H1 (cell line): ENCODE measurements around the gene ZNF789. TPM values are rescaled to one million over a fixed set of nuclear protein-coding genes. Genes with fewer than 3 reads are reported as not detected.

Experiments
- CTCF ChIA-PET: fragments of 300-600 bp; sonication (Branson Sonifier 250); formaldehyde crosslinking; loops from one replicate; lab custom pipeline; 2021; ENCODE audit not compliant: partially characterized antibody; lab: Charles Lee
- POLR2A ChIA-PET: fragments of 300-600 bp; sonication (Branson Sonifier 250); formaldehyde crosslinking; loops from one replicate; lab custom pipeline; 2021; ENCODE audit warnings: inconsistent platforms; ENCODE audit not compliant: partially characterized antibody; lab: Charles Lee
- DNase-seq, 2 experiments: peaks; one replicate each; pipeline versions ENCODE4 v3.0.0 to v3.0.0-alpha.2; 2010 to 2022; ENCODE audit warnings: low spot score in 2 of 2, low read depth in 1 of 2, mixed read lengths in 1 of 2
- FAIRE-seq: peaks from 2 replicates; lab custom pipeline; 2011; peaks lifted over from hg19 to GRCh38; lab: Jason Lieb, UNC
- H2AFZ ChIP-seq: 2 replicates; pipeline ENCODE4 v1.8.1; 2012; ENCODE audit warnings: low read length, inconsistent platforms
- H2AK5ac ChIP-seq: 2 replicates; pipeline ENCODE4 v1.6.1; 2013; ENCODE audit warnings: low read depth, low read length
- H2BK120ac ChIP-seq: replicated peaks from 2 replicates; pipeline ENCODE3; 2013; ENCODE audit warnings: low read depth, low read length, inconsistent platforms
- H2BK12ac ChIP-seq: 2 replicates; pipeline ENCODE4 v1.6.1; 2013; ENCODE audit warnings: low read depth, low read length
- H2BK15ac ChIP-seq: 2 replicates; pipeline ENCODE4 v1.6.1; 2013; ENCODE audit warnings: low read length
- H2BK20ac ChIP-seq: 2 replicates; pipeline ENCODE4 v1.6.1; 2013; ENCODE audit warnings: low read length
- H2BK5ac ChIP-seq: 2 replicates; pipeline ENCODE4 v1.6.1; 2013; ENCODE audit warnings: low read depth, low read length
- H3K14ac ChIP-seq: 2 replicates; pipeline ENCODE4 v1.6.1; 2013; ENCODE audit warnings: inconsistent platforms; ENCODE audit not compliant: insufficient read length
- H3K18ac ChIP-seq: 2 replicates; pipeline ENCODE4 v1.6.1; 2013; ENCODE audit warnings: low read length; ENCODE audit errors: extremely low read depth
- H3K23ac ChIP-seq: 2 replicates; pipeline ENCODE4 v1.6.1; 2013; ENCODE audit warnings: inconsistent platforms; ENCODE audit not compliant: insufficient read length
- H3K23me2 ChIP-seq: 2 replicates; pipeline ENCODE4 v1.6.1; 2013; ENCODE audit warnings: low read depth, low read length
- H3K27ac ChIP-seq: 2 replicates; pipeline ENCODE4 v1.6.1; 2011; ENCODE audit warnings: low read depth, low read length, inconsistent platforms
- H3K27me3 ChIP-seq, 4 experiments: replicated peaks in 1 of 4; 1 replicate in 1 of 4; 2 replicates in 3 of 4; pipeline versions ENCODE4 v1.6.1 to v1.8.1; 2011 to 2013; ENCODE audit warnings: low read length in 3 of 4, mild to moderate bottlenecking in 3 of 4, inconsistent platforms in 2 of 4, mixed read lengths in 2 of 4, moderate library complexity in 1 of 4; ENCODE audit not compliant: control insufficient read depth in 3 of 4, insufficient read depth in 3 of 4; ENCODE audit errors: extremely low read depth in 1 of 4
- H3K36me3 ChIP-seq, 4 experiments: 2 replicates each; pipeline versions ENCODE4 v1.6.1 to v1.8.1; 2011 to 2013; ENCODE audit warnings: mild to moderate bottlenecking in 4 of 4, low read length in 3 of 4, moderate library complexity in 2 of 4, control low read depth in 1 of 4, inconsistent platforms in 1 of 4; ENCODE audit not compliant: insufficient read depth in 4 of 4, control insufficient read depth in 2 of 4
- H3K4ac ChIP-seq: replicated peaks from 2 replicates; pipeline ENCODE3; 2013; ENCODE audit warnings: low read length, low read depth, mixed read lengths, inconsistent platforms; ENCODE audit not compliant: insufficient read length
- H3K4me1 ChIP-seq, 4 experiments: replicated peaks in 1 of 4; 1 replicate in 1 of 4; 2 replicates in 3 of 4; pipeline versions ENCODE4 v1.6.1 to v1.8.1; 2011 to 2013; ENCODE audit warnings: low read length in 3 of 4, inconsistent platforms in 2 of 4, mixed read lengths in 1 of 4; ENCODE audit not compliant: insufficient read depth in 4 of 4, control insufficient read depth in 3 of 4
- H3K4me2 ChIP-seq, 2 experiments: 2 replicates each; pipeline versions ENCODE4 v1.6.1 to v1.8.1; 2011 to 2013; ENCODE audit warnings: low read depth in 2 of 2, low read length in 2 of 2, control low read depth in 1 of 2, inconsistent platforms in 1 of 2, mild to moderate bottlenecking in 1 of 2; ENCODE audit not compliant: insufficient read depth in 1 of 2
- H3K4me3 ChIP-seq, 4 experiments: fragments of 200-600, 300-600 bp in 1 of 4; sonication (generic), shearing (Covaris generic), sonication (Bioruptor Twin) in 1 of 4; 2 replicates each; pipeline versions ENCODE4 v1.5.1 to v1.8.1; 2011 to 2016; ENCODE audit warnings: low read length in 4 of 4, low read depth in 3 of 4, control low read depth in 2 of 4, inconsistent platforms in 2 of 4, mild to moderate bottlenecking in 2 of 4, mixed read lengths in 1 of 4, moderate library complexity in 1 of 4; ENCODE audit not compliant: insufficient read depth in 2 of 4; ENCODE audit errors: extremely low read depth in 1 of 4
- H3K56ac ChIP-seq: replicated peaks from 2 replicates; pipeline ENCODE3; 2013; ENCODE audit warnings: low read depth, mild to moderate bottlenecking, mixed read lengths, low read length, inconsistent platforms; ENCODE audit not compliant: insufficient read length
- H3K79me1 ChIP-seq: 2 replicates; pipeline ENCODE4 v1.6.1; 2013; ENCODE audit warnings: low read depth, low read length, control low read depth
- H3K79me2 ChIP-seq, 2 experiments: 2 replicates each; pipeline versions ENCODE4 v1.6.1 to v1.8.1; 2012 to 2013; ENCODE audit warnings: low read length in 2 of 2, mild to moderate bottlenecking in 2 of 2, inconsistent platforms in 1 of 2; ENCODE audit not compliant: insufficient read depth in 2 of 2, control insufficient read depth in 1 of 2
- H3K9ac ChIP-seq, 4 experiments: replicated peaks in 1 of 4; 1 replicate in 1 of 4; 2 replicates in 3 of 4; pipeline versions ENCODE4 v1.6.1 to v1.8.1; 2011 to 2013; ENCODE audit warnings: low read depth in 3 of 4, low read length in 3 of 4, control low read depth in 2 of 4, mild to moderate bottlenecking in 2 of 4, moderate library complexity in 2 of 4, inconsistent platforms in 1 of 4; ENCODE audit errors: extremely low read depth in 1 of 4
- H3K9me3 ChIP-seq, 2 experiments: 2 replicates each; pipeline versions ENCODE4 v1.6.1 to v1.8.1; 2012 to 2013; ENCODE audit warnings: mild to moderate bottlenecking in 2 of 2, moderate library complexity in 2 of 2, control low read depth in 1 of 2, inconsistent platforms in 1 of 2, low read depth in 1 of 2, low read length in 1 of 2, mixed read lengths in 1 of 2; ENCODE audit not compliant: insufficient read depth in 2 of 2
- H4K20me1 ChIP-seq, 2 experiments: replicated peaks in 1 of 2; 2 replicates each; pipeline versions ENCODE3 to v1.8.1; 2011 to 2013; ENCODE audit warnings: inconsistent platforms in 2 of 2, low read length in 2 of 2, mild to moderate bottlenecking in 1 of 2; ENCODE audit not compliant: insufficient read depth in 2 of 2, control insufficient read depth in 1 of 2
- H4K5ac ChIP-seq: 2 replicates; pipeline ENCODE4 v1.6.1; 2013; ENCODE audit warnings: low read length, low read depth, mixed read lengths, inconsistent platforms; ENCODE audit not compliant: insufficient read length
- H4K8ac ChIP-seq: 2 replicates; pipeline ENCODE4 v1.8.0; 2013; ENCODE audit warnings: mild to moderate bottlenecking, moderate library complexity, low read length, inconsistent platforms; ENCODE audit not compliant: insufficient read depth; ENCODE audit errors: extremely low read depth
- H4K91ac ChIP-seq: replicated peaks from 2 replicates; pipeline ENCODE3; 2013; ENCODE audit warnings: low read length, mixed read lengths, inconsistent platforms; ENCODE audit not compliant: insufficient read length
- CBX8 ChIP-seq: fragments of 300-800, 300-1000 bp; sonication (generic); IDR thresholded peaks from 2 replicates; pipeline ENCODE4 v1.7.1; 2016; ENCODE audit warnings: low read depth, low read length, borderline replicate concordance
- EP300 ChIP-seq, 2 experiments: IDR thresholded peaks; 1 replicate in 1 of 2; 2 replicates in 1 of 2; pipeline ENCODE4 v1.6.1; 2011 to 2012; ENCODE audit warnings: low read depth in 2 of 2, low read length in 2 of 2, mild to moderate bottlenecking in 2 of 2, borderline replicate concordance in 1 of 2, inconsistent platforms in 1 of 2, moderate library complexity in 1 of 2
- GTF2F1 ChIP-seq: IDR thresholded peaks from 2 replicates; pipeline ENCODE4 v1.6.1; 2012; ENCODE audit warnings: low read depth, low read length, improper control_type of control experiment, borderline replicate concordance
- KDM1A ChIP-seq: fragments of 200-600, 300-600 bp; sonication (generic); IDR thresholded peaks from 2 replicates; pipeline ENCODE4 v1.7.1; 2016; ENCODE audit warnings: mild to moderate bottlenecking, low read length, borderline replicate concordance
- MAFK ChIP-seq: IDR thresholded peaks from 2 replicates; pipeline ENCODE4 v1.6.1; 2012; ENCODE audit warnings: low read depth, mild to moderate bottlenecking, improper control_type of control experiment, low read length
- POLR2AphosphoS5 ChIP-seq: IDR thresholded peaks from 2 replicates; pipeline ENCODE4 v1.6.1; 2011; ENCODE audit warnings: low read depth, low read length
- POU5F1 ChIP-seq: IDR thresholded peaks from 2 replicates; pipeline ENCODE4 v1.6.1; 2011; ENCODE audit warnings: low read depth, mild to moderate bottlenecking, low read length, moderate library complexity
- SP2 ChIP-seq: IDR thresholded peaks from 2 replicates; pipeline ENCODE4 v1.6.1; 2012; ENCODE audit warnings: mild to moderate bottlenecking, low read length, inconsistent platforms
- TBP ChIP-seq: IDR thresholded peaks from 2 replicates; pipeline ENCODE4 v1.6.1; 2011; ENCODE audit warnings: low read depth, low read length, improper control_type of control experiment
- YY1 ChIP-seq: IDR thresholded peaks from 2 replicates; pipeline ENCODE4 v1.6.1; 2011; ENCODE audit warnings: low read depth, mild to moderate bottlenecking, low read length
- WGBS, 2 experiments: shearing (Covaris generic) in 1 of 2; methylation state at CpG; one replicate each; pipeline versions ENCODE4 v1.1.6 to v1.1.7; 2013 to 2015; ENCODE audit warnings: low lambda C conversion rate in 2 of 2, mixed read lengths in 2 of 2, inconsistent platforms in 1 of 2, low coverage in 1 of 2, missing lambda C conversion rate in 1 of 2; ENCODE audit not compliant: insufficient replicate concordance in 2 of 2, insufficient coverage in 1 of 2, insufficient read length in 1 of 2; ENCODE audit errors: extremely low coverage in 1 of 2, missing lambda C conversion rate in 1 of 2; 5-methylcytosine and 5-hydroxymethylcytosine counted together
- polyA plus RNA-seq, 7 experiments: library from polyadenylated mRNA; depleted of rRNA in 3 of 7; stranded (reverse) in 5 of 7; unstranded in 2 of 7; fragments of >200 nt in 5 of 7; fragments of 200-250 nt in 2 of 7; gene quantifications; 1 replicate in 5 of 7; 2 replicates in 1 of 7; 4 replicates in 1 of 7; pipeline versions ENCODE4 v1.2.1 to v1.2.3, GENCODE V29; 2011 to 2013; ENCODE audit warnings: missing spikeins in 2 of 7, mixed read lengths in 2 of 7
- total RNA-seq: library from RNA; stranded (reverse); fragmentation: NEBNext Ultra II Directional; extraction: Animal tissue kit (Norgen Biotek cat#: 25700); gene quantifications from 2 replicates; pipeline ENCODE4 v1.2.1, GENCODE V29; 2021
- TF ChIP-seq, protein P1 (sequence below): IDR thresholded peaks from 2 replicates; pipeline ENCODE4 v1.6.1; 2012; ENCODE audit warnings: inconsistent platforms
- TF ChIP-seq, protein P2 (sequence below): IDR thresholded peaks from 2 replicates; pipeline ENCODE4 v1.6.1; 2011; ENCODE audit warnings: low read depth, mild to moderate bottlenecking, low read length; ENCODE audit not compliant: insufficient read depth

The ZNF789 gene
- total and polyA plus RNA-seq, 2 of the 8 experiments (the other 6 are each of a cell fraction or from before 2014, with no cell fraction given): 11.4 to 12.5 TPM

DNA sequence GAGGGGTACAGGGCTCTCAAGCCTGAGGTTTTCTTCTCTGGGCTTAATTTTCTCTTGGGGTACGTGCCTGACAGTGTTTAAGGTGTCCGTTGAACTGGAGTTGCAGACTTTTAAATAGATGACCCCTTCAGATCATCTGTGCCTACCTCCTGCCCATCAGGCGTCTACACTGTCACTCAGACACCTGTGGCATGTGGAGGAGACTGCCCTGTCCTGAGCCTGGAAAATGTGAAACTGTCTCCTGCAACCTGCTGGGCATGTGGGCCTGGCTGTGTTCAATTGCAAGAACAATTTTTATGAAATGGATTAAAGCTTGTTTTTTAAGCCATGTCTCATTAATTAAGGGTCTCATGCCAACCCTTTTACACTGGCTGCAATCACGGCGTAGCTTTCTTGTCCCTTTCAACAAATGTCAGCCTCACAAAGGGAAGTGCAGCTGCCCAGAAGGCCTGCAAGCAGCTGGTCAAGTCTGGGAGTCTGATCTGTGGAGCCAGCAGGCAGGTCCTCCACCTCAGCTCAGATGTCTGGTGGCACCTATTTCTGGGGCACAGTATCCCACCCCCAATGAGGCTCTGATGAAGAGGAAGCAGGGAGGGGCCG is 15.5 kb upstream of the ZNF789 start:
- Histone ChIP-seq H2BK120ac (no peak overlapping the region), H3K4me2 (no peak overlapping the region), H3K27me3 (no peaks in the 10 kb centered on the region), H3K56ac (no peak overlapping the region), H3K14ac (no peak overlapping the region), H3K23ac (no peak overlapping the region), H3K4ac (no peak overlapping the region), H4K8ac (no peak overlapping the region), H2BK5ac (no peak overlapping the region), H3K79me1 (peaks cover 3% of the 10 kb centered on the region), H3K4me1 (no peaks in the 10 kb centered on the region; a peak in 1 of 7 replicates), H4K5ac (no peak overlapping the region), H3K9me3 (no peaks in the 10 kb centered on the region), H3K36me3 (peaks cover 22 to 77% (median 54%) of the 10 kb centered on the region in 4 experiments), H2AK5ac (no peak overlapping the region), H2BK20ac (no peak overlapping the region), H4K20me1 (peaks cover 13 to 31% of the 10 kb centered on the region in 2 experiments), H3K4me3 (no peak overlapping the region), H3K9ac (no peak overlapping the region), H2BK15ac (no peak overlapping the region), H3K18ac (no peak overlapping the region), H3K23me2 (no peaks in the 10 kb centered on the region), H3K79me2 (peaks cover 3 to 34% of the 10 kb centered on the region in 2 experiments; a peak in 3 of 4 replicates), H3K27ac (no peak overlapping the region), H2BK12ac (no peak overlapping the region), H4K91ac (no peak overlapping the region), H2AFZ (no peak overlapping the region)
- DNase-seq: no peak
- CTCF ChIA-PET: interaction anchor here (1.2 to 2.1 kb wide), 3 partner anchors 8 to 23 kb away, joined by 3 to 7 read pairs (median 5); no protein-coding TSS in a partner anchor
- FAIRE-seq: no peak
- 83% methylated on average over 6 of the region's 6 CpGs; no CpG with 5 or more reads in 1 of the 2 experiments for WGBS, 2 experiments
- POLR2A ChIA-PET: interaction anchor here (0.7 to 10.7 kb wide), 11 partner anchors 7 to 101 kb away, joined by 3 to 100 read pairs (median 4); partner anchors contain the start of genes ATP5MF, BUD31, CPSF4 and PTCD1
- TF ChIP-seq POU5F1 (no peak), MAFK (no peak), CBX8 (no peak), POLR2AphosphoS5 (no peak), KDM1A (no peak), SP2 (no peak), EP300 (IDR thresholded peaks at IDR 0.05; ENCODE audit: borderline replicate concordance in 1 of 2, low read depth in 2 of 2, low read length in 2 of 2) (no peak), YY1 (no peak), GTF2F1 (no peak), TBP (no peak)
- TF ChIP-seq, protein P1, sequence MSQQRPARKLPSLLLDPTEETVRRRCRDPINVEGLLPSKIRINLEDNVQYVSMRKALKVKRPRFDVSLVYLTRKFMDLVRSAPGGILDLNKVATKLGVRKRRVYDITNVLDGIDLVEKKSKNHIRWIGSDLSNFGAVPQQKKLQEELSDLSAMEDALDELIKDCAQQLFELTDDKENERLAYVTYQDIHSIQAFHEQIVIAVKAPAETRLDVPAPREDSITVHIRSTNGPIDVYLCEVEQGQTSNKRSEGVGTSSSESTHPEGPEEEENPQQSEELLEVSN: no peak
- TF ChIP-seq, protein P2, sequence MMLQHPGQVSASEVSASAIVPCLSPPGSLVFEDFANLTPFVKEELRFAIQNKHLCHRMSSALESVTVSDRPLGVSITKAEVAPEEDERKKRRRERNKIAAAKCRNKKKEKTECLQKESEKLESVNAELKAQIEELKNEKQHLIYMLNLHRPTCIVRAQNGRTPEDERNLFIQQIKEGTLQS: no peak
